Caco-2 (cell line): ENCODE data around the gene MYH4. TPM values are rescaled to one million over a fixed set of nuclear protein-coding genes. Genes with fewer than 3 reads are reported as not detected.

Source experiments
- BruUV-seq: library from RNA; stranded (reverse); fragments of 400-500 nt; replicated peaks from 2 replicates; lab custom pipeline; 2021; lab: Mats Ljungman, UMichigan
- CTCF ChIA-PET: fragments of 300-600 bp; sonication (Branson Sonifier 250); formaldehyde crosslinking; loops from one replicate; lab custom pipeline; 2022; ENCODE audit warnings: antibody characterized with exemption; lab: Charles Lee
- POLR2A ChIA-PET: fragments of 300-600 bp; sonication (Branson Sonifier 250); formaldehyde crosslinking; loops from one replicate; lab custom pipeline; 2022; ENCODE audit warnings: antibody characterized with exemption; lab: Charles Lee
- DNase-seq, 2 experiments: peaks; one replicate each; pipeline versions ENCODE4 v3.0.0 to v3.0.0-alpha.2; 2020 to 2022
- H3K27me3 ChIP-seq: replicated peaks from 2 replicates; pipeline ENCODE4 v1.6.0; 2011; ENCODE audit warnings: low read length; ENCODE audit not compliant: control insufficient read depth, insufficient read depth
- H3K36me3 ChIP-seq: 2 replicates; pipeline ENCODE4 v1.5.1; 2011; ENCODE audit warnings: low read length; ENCODE audit not compliant: control insufficient read depth, insufficient read depth
- H3K4me1 ChIP-seq: fragments of 250-450 bp; sonication (Bioruptor Pico); 2 replicates; pipeline ENCODE4 v1.5.1; 2020; ENCODE audit warnings: mild to moderate bottlenecking
- H3K4me3 ChIP-seq: 2 replicates; pipeline ENCODE4 v1.5.1; 2011; ENCODE audit warnings: low read depth, mild to moderate bottlenecking, control low read depth, low read length
- H3K9me3 ChIP-seq: fragments of 250-450 bp; sonication (Bioruptor Pico); 2 replicates; pipeline ENCODE4 v1.5.1; 2020; ENCODE audit warnings: mild to moderate bottlenecking, moderate library complexity
- H3K27ac Mint-ChIP-seq: one replicate; pipeline ENCODE4 v1.8.0; 2022; ENCODE audit warnings: mixed read lengths; ENCODE audit not compliant: unreplicated experiment
- H3K27me3 Mint-ChIP-seq: one replicate; pipeline ENCODE4 v1.8.0; 2022; ENCODE audit warnings: mixed read lengths; ENCODE audit not compliant: insufficient read depth, unreplicated experiment
- H3K36me3 Mint-ChIP-seq: one replicate; pipeline ENCODE4 v1.8.0; 2022; ENCODE audit warnings: mild to moderate bottlenecking, mixed read lengths; ENCODE audit not compliant: insufficient read depth, unreplicated experiment
- H3K4me1 Mint-ChIP-seq: one replicate; pipeline ENCODE4 v1.8.0; 2022; ENCODE audit warnings: low read depth, mixed read lengths; ENCODE audit not compliant: unreplicated experiment
- H3K4me3 Mint-ChIP-seq: one replicate; pipeline ENCODE4 v1.8.0; 2022; ENCODE audit warnings: mild to moderate bottlenecking, moderate library complexity, mixed read lengths; ENCODE audit not compliant: unreplicated experiment
- H3K9me3 Mint-ChIP-seq: one replicate; pipeline ENCODE4 v1.8.0; 2022; ENCODE audit warnings: mixed read lengths; ENCODE audit not compliant: unreplicated experiment
- intact Hi-C: fragments of 100-400 bp; cut with micrococcal nuclease; formaldehyde crosslinking; loops from one replicate; pipeline ENCODE4 v1.10.0; 2022; ENCODE audit not compliant: unreplicated experiment
- total RNA-seq: library from RNA; stranded (reverse); gene quantifications from 2 replicates; pipeline ENCODE4 v1.2.3, GENCODE V29; 2022
- TF ChIP-seq, protein P1 (sequence below), 2 experiments: fragments of 200-600 bp in 1 of 2; IDR thresholded peaks; 1 replicate in 1 of 2; 2 replicates in 1 of 2; pipeline versions ENCODE4 v1.5.1 to v1.8.0; 2011 to 2022; ENCODE audit warnings: antibody characterized with exemption in 1 of 2, control low read depth in 1 of 2, inconsistent platforms in 1 of 2, low read depth in 1 of 2, low read length in 1 of 2, mild to moderate bottlenecking in 1 of 2, moderate library complexity in 1 of 2; ENCODE audit not compliant: insufficient read depth in 1 of 2, severe bottlenecking in 1 of 2, unreplicated experiment in 1 of 2

The MYH4 gene
- total RNA-seq, 1 experiment from 2014 or later: 0.05 TPM

DNA sequence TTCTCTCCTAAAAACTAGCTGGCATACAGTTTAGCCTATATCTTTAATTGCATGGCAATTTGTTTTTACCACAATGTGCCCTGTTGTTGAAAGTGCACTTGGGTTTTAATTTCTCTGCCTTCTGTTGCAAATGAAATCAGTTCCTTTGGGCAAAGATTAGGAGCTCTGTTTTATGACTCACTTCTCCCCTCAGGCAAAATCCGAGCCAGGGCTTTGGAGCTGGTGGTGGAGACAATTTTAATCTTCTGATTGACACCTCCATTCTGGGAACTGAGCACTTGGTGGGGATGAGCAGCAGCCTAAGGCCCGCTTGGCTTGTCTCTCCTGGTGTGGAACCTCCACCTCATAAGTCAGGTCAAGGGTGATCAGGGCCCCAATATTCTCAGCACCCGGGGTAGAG lies 34.3 kb downstream of the MYH4 start:
- peaks cover 2% of the 10 kb centered on the region for H3K27me3 Mint-ChIP-seq
- no peaks in the 10 kb centered on the region for H3K4me1 ChIP-seq
- intact Hi-C loops: no loop called here
- peaks cover 10% of the 10 kb centered on the region for H3K9me3 Mint-ChIP-seq
- CTCF ChIA-PET: no interaction called here
- no peaks in the 10 kb centered on the region for H3K36me3 ChIP-seq
- H3K36me3 Mint-ChIP-seq: no peaks in the 10 kb centered on the region
- no TSS peak for BruUV-seq
- H3K4me1 Mint-ChIP-seq: no peaks in the 10 kb centered on the region
- no peaks in the 10 kb centered on the region for H3K27me3 ChIP-seq
- POLR2A ChIA-PET: no interaction called here
- H3K4me3 Mint-ChIP-seq: no peak overlapping the region
- no peak for DNase-seq
- H3K9me3 ChIP-seq: no peaks in the 10 kb centered on the region
- TF ChIP-seq, protein P1, sequence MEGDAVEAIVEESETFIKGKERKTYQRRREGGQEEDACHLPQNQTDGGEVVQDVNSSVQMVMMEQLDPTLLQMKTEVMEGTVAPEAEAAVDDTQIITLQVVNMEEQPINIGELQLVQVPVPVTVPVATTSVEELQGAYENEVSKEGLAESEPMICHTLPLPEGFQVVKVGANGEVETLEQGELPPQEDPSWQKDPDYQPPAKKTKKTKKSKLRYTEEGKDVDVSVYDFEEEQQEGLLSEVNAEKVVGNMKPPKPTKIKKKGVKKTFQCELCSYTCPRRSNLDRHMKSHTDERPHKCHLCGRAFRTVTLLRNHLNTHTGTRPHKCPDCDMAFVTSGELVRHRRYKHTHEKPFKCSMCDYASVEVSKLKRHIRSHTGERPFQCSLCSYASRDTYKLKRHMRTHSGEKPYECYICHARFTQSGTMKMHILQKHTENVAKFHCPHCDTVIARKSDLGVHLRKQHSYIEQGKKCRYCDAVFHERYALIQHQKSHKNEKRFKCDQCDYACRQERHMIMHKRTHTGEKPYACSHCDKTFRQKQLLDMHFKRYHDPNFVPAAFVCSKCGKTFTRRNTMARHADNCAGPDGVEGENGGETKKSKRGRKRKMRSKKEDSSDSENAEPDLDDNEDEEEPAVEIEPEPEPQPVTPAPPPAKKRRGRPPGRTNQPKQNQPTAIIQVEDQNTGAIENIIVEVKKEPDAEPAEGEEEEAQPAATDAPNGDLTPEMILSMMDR (IDR thresholded peaks at IDR 0.05; ENCODE audit: insufficient read depth in 1 of 2, low read depth in 1 of 2, low read length in 1 of 2, severe bottlenecking in 1 of 2, unreplicated experiment in 1 of 2): no peak
- no peak overlapping the region for H3K27ac Mint-ChIP-seq
- no peak overlapping the region for H3K4me3 ChIP-seq

DNA sequence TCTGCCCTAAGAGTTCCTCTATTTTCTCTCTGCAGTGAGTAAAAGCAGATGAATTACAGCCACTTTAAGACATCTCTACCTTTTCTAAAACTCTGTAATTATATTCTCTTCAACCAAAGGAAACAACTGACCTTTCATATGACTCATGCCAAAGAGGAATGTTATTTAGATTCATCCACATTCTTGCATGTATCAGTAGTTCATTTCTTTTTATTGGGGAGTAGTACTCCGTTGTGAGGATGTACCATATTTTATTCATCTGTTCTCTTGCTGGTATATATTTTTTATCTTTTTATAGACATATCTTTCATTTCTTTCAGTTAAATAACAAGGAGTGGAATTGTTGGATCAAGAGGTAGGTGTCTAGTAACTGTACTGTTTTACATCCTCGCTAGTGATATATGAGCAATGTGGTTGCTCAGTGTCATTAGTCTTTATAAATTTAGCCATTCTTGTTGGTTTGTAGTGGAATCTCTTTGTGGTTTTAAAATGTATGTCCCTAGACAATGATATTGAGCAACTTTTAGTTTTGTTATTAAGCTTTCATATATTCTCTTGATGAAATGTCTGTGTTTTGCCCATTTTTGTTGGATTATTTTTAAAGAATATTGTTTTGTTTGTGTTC lies 39.8 kb downstream of the MYH4 start:
- Histone ChIP-seq H3K4me3 (no peak overlapping the region), H3K4me1 (no peaks in the 10 kb centered on the region), H3K9me3 (no peaks in the 10 kb centered on the region), H3K27me3 (no peaks in the 10 kb centered on the region), H3K36me3 (no peaks in the 10 kb centered on the region)
- ChIA-PET POLR2A (no interaction called here), CTCF (no interaction called here)
- TF ChIP-seq, protein P1 (IDR thresholded peaks at IDR 0.05; ENCODE audit: insufficient read depth in 1 of 2, low read depth in 1 of 2, low read length in 1 of 2, severe bottlenecking in 1 of 2, unreplicated experiment in 1 of 2): no peak
- no TSS peak for BruUV-seq
- intact Hi-C loops: no loop called here
- Mint-ChIP-seq H3K4me1 (no peaks in the 10 kb centered on the region), H3K4me3 (no peak overlapping the region), H3K9me3 (peaks cover 10% of the 10 kb centered on the region), H3K27me3 (peaks cover 2% of the 10 kb centered on the region), H3K27ac (no peak overlapping the region), H3K36me3 (no peaks in the 10 kb centered on the region)
- no peak for DNase-seq

DNA sequence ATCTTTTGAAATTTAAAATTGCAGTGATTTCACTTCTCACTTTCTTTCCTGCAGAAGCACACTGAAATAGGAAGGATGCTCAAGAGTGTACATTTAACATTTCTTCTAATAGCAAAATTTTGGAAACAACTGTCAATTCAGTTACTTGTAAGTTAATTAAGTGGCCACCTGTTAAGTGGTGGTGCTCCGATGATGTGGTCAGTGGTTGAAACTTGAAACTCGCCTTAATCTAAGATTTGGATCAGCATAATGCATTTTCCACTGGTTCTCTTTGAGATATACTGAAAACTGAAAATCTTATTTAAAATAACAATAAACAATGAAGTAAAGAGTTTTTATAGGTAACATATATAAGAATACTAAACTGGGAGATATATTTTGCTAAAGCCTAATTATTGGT lies 40.6 kb downstream of the MYH4 start:
- no peak overlapping the region for H3K4me3 Mint-ChIP-seq
- DNase-seq: no peak
- TF ChIP-seq, protein P1 (IDR thresholded peaks at IDR 0.05; ENCODE audit: insufficient read depth in 1 of 2, low read depth in 1 of 2, low read length in 1 of 2, severe bottlenecking in 1 of 2, unreplicated experiment in 1 of 2): no peak
- no peaks in the 10 kb centered on the region for H3K4me1 Mint-ChIP-seq
- ChIA-PET POLR2A (no interaction called here), CTCF (no interaction called here)
- H3K36me3 Mint-ChIP-seq: no peaks in the 10 kb centered on the region
- H3K27ac Mint-ChIP-seq: no peak overlapping the region
- peaks cover 10% of the 10 kb centered on the region for H3K9me3 Mint-ChIP-seq
- H3K9me3 ChIP-seq: no peaks in the 10 kb centered on the region
- H3K27me3 Mint-ChIP-seq: peaks cover 1% of the 10 kb centered on the region
- intact Hi-C loops: no loop called here
- no peaks in the 10 kb centered on the region for H3K4me1 ChIP-seq
- H3K4me3 ChIP-seq: no peak overlapping the region
- H3K36me3 ChIP-seq: no peaks in the 10 kb centered on the region
- BruUV-seq: no TSS peak
- H3K27me3 ChIP-seq: no peaks in the 10 kb centered on the region
